TTC549 (cell line): ENCODE measurements around the gene TICRR.

Experiments used
- FAIRE-seq: peaks from 2 replicates; lab custom pipeline; 2012; peaks lifted over from hg19 to GRCh38; lab: Jason Lieb, UNC

Gene TICRR

DNA sequence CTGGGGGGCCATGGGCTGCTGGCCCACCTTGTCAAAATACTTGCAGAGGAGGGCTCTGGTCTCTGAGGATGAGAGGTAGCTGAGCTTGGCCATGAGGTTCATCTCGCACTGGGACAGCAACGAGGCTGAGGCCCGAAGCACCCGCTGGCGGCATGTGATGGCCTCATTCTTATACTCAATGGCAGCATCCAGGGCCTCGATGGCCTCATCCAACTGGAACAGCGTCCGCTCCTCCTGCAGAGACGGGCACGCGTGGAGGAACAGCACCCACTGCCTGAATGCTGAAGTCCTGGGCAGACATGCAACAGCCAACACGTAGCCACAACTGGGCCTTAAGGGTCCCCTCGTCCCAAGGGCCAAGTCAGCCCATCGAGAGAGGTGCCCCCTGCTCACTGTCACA lies 55.0 kb downstream of the TICRR start:
- no peak for FAIRE-seq

GRCh38 chr15:89630974-89631901 lies 56.0 kb downstream of the TICRR start:
- no peak for FAIRE-seq

DNA sequence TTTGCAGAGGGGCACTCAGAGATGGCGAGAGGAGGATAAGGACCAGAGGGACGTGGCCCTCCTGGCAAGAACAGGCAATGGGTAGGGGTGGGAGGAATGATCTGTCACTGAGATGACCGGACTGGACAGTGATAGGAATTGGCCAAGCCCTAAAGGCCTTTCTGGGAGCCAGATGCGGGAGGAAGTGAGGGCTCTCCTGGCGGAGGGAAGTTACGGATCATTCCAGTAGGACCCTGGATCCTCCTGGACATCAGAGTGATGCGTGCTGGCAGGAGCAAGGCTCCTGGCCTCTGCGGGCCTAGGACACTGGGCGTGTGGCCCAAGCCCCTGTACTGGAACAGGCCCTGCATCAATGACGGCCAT lies 56.6 kb downstream of the TICRR start:
- FAIRE-seq = no peak

DNA sequence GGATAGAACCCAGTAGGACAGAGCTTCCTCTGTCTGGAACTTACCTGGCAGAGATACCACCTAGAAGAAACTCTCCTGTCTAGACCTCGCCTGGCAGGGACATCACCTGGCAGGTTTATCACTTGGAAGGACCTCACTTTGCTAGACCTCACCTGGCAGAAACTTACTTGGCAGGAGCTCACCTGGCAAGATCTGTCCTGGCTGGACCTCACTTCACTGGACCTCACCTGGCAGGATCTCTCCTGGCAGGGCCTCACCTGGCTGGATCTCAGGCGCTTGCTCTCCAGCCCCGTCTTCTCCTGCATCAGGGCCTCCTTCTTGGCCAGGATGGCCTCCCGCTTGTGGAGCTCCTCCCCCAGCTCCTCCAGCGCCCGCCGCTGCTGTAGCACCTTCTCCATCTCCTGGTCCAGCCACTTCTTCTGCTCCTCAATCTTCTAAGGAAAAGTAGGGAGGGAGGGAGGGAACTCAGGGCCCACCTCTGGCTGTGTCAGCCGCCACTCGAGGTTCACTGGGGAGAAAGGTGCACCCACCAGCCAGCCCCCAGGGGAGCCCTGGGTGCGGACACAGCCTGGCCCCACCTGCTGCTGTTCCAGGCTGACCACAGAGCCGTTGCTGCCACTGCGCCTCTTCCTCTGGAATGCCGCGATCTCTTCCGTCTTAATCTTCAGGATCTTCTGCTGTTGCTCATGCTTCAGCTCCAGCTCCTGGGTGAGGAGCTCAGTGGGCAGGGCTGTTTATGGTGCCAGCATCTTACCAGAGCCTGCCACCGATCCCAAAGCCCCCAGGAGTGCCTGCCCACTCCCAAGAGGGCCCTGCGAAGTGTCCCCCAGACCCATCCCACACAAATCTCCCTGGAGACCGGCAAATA lies 57.5 kb downstream of the TICRR start:
- no peak for FAIRE-seq

- FAIRE-seq = no peak
Observed at GRCh38 chr15:89633585-89633984, 58.3 kb downstream of the TICRR start.

- no peak for FAIRE-seq
Observed at GRCh38 chr15:89640245-89640644, 65.0 kb downstream of the TICRR start.

GRCh38 chr15:89641053-89641452 lies 65.8 kb downstream of the TICRR start:
- FAIRE-seq = no peak

- no peak for FAIRE-seq
Observed at GRCh38 chr15:89642106-89642505, 66.8 kb downstream of the TICRR start.

DNA sequence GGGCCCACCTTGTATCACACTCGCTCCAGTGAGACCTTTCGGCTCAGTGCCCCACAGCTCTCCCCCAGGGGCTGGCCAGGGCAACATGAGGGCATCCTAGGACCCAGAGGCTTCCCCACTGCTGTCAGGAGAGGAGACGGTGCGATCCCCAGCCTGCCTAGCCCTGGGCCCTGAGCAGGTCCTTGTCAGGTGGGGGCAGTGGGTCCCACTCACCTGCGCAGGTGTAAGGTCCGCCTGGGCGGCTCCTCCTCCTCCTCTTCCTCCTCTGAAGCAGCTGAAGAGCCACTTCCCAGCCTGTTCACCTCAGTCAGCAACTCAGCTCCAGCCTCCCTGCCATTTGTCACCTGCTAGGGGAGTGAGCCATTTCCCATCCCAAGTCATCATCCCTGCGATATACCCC lies 70.4 kb downstream of the TICRR start:
- FAIRE-seq = no peak

GRCh38 chr15:89646416-89647141 lies 71.3 kb downstream of the TICRR start:
- FAIRE-seq = no peak

- no peak for FAIRE-seq
Observed at GRCh38 chr15:89647191-89647851, 72.1 kb downstream of the TICRR start.

DNA sequence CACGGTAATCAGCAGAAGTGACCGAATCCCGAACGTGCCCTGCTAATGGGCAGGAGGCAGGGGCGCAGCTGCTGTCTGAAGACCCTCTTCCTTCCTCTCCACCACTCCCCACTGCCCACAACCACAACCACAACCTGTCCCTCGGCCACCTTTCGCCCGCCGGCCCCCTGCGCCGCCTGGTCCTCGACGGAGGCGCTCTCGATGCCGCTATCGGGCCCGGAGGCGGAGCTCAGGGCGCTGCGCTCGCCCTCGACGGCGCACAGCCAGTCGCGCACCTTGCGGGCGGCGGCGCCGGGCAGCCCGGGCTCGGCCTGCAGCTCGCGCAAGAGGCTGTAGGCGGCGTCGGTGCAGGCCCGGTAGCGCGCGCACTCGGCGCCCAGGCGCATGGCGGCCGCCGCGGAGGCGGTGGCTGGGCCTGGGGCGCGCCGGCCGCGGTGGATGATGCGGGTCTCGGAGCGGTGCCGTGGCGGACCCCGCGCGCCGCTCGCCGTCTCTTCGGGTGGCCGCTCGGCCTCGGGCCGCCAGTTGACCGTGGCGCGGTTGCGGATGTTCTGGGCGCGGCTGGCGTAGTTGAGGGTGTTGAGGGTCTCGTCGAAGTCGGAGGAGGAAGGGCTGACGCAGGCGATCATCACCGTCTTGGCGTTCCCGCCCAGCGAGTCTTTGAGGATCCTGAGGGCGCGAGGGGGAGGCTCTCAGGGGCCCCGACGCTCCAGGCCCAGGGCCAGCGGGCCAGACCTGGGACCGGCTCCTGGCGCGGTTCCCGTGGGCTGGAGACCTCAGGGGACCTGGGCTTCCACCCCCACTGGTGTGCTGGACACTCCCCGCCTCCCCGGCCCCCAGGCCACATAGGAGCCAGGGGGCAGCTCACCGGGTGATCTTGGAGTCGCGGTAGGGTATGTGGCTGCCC lies 73.1 kb downstream of the TICRR start:
- no peak for FAIRE-seq

DNA sequence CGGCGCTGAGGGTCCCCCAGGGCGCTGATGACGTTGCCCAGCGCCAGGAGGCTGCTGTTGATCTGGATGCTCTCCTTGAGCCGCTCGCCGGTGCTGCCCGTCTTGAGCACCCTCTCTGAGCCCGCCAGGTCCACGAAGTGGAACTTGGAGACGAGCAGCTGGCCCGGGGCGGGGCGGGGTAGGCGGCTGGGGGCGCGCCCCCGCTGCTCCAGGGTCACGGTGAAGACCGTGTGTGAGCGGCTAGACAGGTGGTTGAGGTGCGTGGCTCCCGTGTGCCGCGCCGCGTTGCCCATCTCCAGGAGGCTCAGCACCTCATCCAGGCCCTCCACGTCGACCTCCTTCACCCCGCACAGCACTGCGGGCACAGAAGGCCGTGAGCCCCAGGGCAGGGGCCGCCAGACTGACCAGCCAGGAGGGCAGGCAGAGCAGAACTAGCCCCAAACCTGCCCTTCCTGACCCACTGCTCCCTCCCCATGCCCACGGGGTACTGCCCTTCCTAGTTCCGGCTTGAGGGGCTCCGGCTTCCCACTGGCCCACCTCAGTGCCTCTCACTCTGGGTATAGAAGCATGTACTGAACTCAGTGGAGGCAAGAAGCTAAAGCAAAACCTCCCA lies 73.8 kb downstream of the TICRR start:
- FAIRE-seq = no peak

DNA sequence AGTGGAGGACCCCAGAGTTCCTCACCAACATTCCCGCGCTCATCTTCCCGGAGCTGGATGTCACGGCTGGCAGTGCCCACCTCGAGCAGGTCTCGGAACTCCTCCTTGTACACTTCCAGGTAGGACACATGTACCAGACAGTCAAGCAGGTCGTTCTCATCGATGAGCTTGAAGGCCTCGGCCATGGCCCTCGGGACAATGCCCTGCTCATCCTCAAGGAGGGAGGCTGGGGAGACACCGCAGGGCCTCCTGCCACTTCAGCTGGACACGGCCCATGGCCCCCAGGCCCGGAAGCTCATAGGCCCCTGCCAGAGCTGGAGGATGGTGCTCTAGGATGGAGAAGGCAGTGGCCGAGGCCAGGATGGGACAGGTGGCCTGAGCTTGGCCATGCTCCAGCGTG lies 74.4 kb downstream of the TICRR start:
- no peak for FAIRE-seq

DNA sequence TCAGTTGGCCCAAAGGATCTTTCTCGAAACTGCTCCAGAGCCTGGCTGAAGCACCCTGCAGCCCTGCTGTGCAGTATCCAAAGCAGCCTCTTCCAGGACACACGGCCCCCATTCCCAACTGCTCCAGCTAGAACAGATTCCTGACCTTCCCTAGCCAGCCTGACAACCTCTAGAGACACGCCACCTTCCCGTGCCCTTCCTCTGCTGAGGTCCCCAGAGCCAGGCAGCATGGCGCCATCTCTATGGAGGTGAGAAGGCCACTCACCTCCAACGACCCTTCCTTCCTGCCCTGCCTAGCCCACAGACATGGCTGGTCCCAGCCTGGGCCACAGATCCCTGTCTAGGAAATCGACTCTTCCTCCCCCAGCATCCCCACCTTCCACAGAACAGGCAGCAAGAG lies 76.9 kb downstream of the TICRR start:
- FAIRE-seq = no peak

GRCh38 chr15:89652666-89653065 lies 77.4 kb downstream of the TICRR start:
- no peak for FAIRE-seq

GRCh38 chr15:89653578-89653977 lies 78.3 kb downstream of the TICRR start:
- no peak for FAIRE-seq

DNA sequence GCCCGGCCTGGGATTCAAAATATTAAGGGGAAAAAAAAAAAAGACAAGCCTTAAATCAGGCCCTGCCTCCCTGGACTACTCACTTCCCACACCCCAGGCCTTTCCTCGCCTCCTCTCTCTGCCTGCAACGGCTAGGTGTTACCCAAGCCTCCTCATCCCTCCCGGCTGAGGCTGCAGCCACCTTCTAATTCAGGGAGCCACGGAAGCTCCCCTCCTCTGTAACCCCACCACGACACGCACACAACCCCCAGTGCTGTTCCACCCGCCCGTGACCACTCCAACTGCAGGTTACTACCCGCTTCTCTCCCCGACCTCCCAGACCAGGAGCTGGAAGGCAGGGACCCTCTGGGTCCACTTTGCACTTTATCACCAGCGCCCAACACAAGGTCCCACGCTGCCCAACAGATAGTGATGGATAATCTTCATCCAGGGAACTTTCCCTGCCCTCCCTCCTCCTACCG lies 79.1 kb downstream of the TICRR start:
- FAIRE-seq = no peak

DNA sequence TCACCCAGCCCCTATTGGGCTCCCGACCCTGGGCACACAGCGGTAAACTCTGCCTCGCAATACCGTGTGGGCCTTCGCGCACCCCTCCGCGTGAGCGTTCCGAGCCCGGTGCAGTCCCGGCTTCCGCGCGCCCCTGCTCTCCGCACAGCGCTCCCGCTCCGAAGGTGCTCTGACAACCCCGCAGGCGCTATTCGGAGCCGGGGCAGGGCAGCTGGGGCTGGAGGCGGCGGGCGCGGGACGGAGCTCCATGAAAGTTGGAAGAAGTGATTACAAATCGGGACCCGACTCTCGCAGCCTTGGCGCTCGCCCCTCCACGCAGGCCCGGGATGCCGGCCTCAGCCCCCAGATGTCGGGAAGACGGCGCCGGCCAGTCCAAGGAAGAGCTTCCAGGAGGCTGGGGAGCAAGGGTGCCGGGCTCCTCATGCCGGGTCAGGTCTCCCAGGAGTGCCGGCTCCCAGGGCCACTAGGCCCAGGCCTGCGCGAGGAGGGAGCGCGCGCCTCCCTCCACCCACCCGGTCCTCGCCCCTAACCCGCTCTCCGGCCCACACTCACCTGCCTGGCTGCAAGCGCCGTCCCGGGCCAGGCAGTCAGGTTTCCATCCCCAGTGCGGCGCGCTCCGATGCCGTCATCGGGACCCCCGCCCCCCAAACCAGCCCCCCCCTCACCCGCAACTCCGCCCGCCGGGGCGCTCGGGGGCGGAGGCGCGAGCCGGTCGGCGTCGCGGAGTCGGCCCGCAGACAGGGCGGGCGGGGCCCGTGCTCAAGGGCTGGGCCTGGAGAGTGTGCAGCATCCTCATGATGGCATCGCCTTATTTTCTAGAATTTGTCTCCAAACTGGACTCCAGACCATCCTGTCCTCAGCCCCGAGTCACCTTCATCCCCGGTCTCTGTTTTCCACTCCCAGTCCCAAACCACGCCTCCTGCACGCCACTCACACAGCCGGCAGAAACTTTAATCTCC lies 79.9 kb downstream of the TICRR start, which contains the start of gene KIF7:
Gene KIF7 (minus strand): TSS at position 621 of the 959 bp plus-strand sequence. CDS start 2,537 bp downstream, outside the sequence.
- no peak for FAIRE-seq
